HEK293 (cell line): Measurements from ENCODE around the gene ATRNL1.

ENCODE experiments used
- CTCF ChIA-PET: fragments of 350-600 bp; formaldehyde crosslinking; extraction: SDS; loops from one replicate; lab custom pipeline; 2021; ENCODE audit warnings: antibody characterized with exemption; lab: Yijun Ruan, JAX
- POLR2A ChIA-PET: fragments of 300-600 bp; formaldehyde crosslinking; extraction: SDS; loops from one replicate; lab custom pipeline; 2020; ENCODE audit warnings: antibody characterized with exemption, inconsistent platforms; lab: Yijun Ruan, JAX
- H3K27ac ChIP-seq: fragments of 200-500 bp; sonication (Bioruptor generic); 2 replicates; pipeline ENCODE4 v1.5.1; 2014; ENCODE audit warnings: low read depth, low read length, control low read depth, inconsistent platforms; ENCODE audit errors: extremely low read depth
- H3K36me3 ChIP-seq, 2 experiments: fragments of 200-500 bp in 1 of 2; sonication (Bioruptor generic) in 1 of 2; 1 replicate in 1 of 2; 2 replicates in 1 of 2; pipeline ENCODE4 v1.5.1; 2014 to 2017; ENCODE audit warnings: inconsistent platforms in 2 of 2, low read length in 2 of 2; ENCODE audit not compliant: control insufficient read depth in 2 of 2, insufficient read depth in 1 of 2
- H3K4me1 ChIP-seq: fragments of 200-500 bp; sonication (Bioruptor generic); 2 replicates; pipeline ENCODE4 v1.5.1; 2014; ENCODE audit warnings: mild to moderate bottlenecking, low read length, inconsistent platforms; ENCODE audit not compliant: control insufficient read depth, insufficient read depth
- H3K4me3 ChIP-seq: 2 replicates; pipeline ENCODE4 v1.5.1; 2011; ENCODE audit warnings: low read depth, mild to moderate bottlenecking, control low read depth, low read length, moderate library complexity
- H3K9me3 ChIP-seq: fragments of 200-500 bp; sonication (Bioruptor generic); 2 replicates; pipeline ENCODE4 v1.5.1; 2014; ENCODE audit warnings: low read depth, low read length, inconsistent platforms; ENCODE audit not compliant: control insufficient read depth, insufficient read depth
- ATF2 ChIP-seq: fragments of 450-650 bp; formaldehyde crosslinking; IDR thresholded peaks from 2 replicates; pipeline ENCODE4 v1.5.1; 2016; ENCODE audit warnings: missing biosample characterization, missing genetic modification characterization, low read depth
- BCL11A ChIP-seq: fragments of 450-650 bp; formaldehyde crosslinking; IDR thresholded peaks from 2 replicates; pipeline ENCODE4 v1.5.1; 2016; ENCODE audit warnings: low read depth, missing biosample characterization, missing genetic modification characterization
- EGR2 ChIP-seq: fragments of 450-650 bp; formaldehyde crosslinking; IDR thresholded peaks from 2 replicates; pipeline ENCODE4 v1.5.1; 2016; ENCODE audit warnings: low read depth, missing biosample characterization, missing genetic modification characterization
- GFI1B ChIP-seq: fragments of 450-650 bp; formaldehyde crosslinking; IDR thresholded peaks from 2 replicates; pipeline ENCODE4 v1.5.1; 2016; ENCODE audit warnings: missing biosample characterization, missing genetic modification characterization
- IKZF3 ChIP-seq: fragments of 450-650 bp; IDR thresholded peaks from 2 replicates; pipeline ENCODE4 v1.5.0; 2018; ENCODE audit warnings: missing biosample characterization, mild to moderate bottlenecking, missing genetic modification characterization, moderate library complexity
- PRDM4 ChIP-seq: fragments of 450-650 bp; formaldehyde crosslinking; IDR thresholded peaks from 2 replicates; pipeline ENCODE4 v1.5.1; 2017; ENCODE audit warnings: missing biosample characterization, missing genetic modification characterization
- RBAK ChIP-seq: fragments of 450-650 bp; formaldehyde crosslinking; IDR thresholded peaks from 2 replicates; pipeline ENCODE4 v1.5.1; 2016; ENCODE audit warnings: missing biosample characterization, missing genetic modification characterization
- ZBTB11 ChIP-seq: fragments of 450-650 bp; formaldehyde crosslinking; conservative IDR thresholded peaks from 2 replicates; pipeline ENCODE4 v1.5.1; 2016; ENCODE audit warnings: low read depth, missing biosample characterization, missing genetic modification characterization
- ZNF112 ChIP-seq: fragments of 450-650 bp; formaldehyde crosslinking; IDR thresholded peaks from 2 replicates; pipeline ENCODE4 v1.5.0; 2017; ENCODE audit warnings: missing biosample characterization, missing genetic modification characterization
- ZNF133 ChIP-seq: fragments of 450-650 bp; formaldehyde crosslinking; IDR thresholded peaks from 2 replicates; pipeline ENCODE4 v1.5.1; 2016; ENCODE audit warnings: missing biosample characterization, missing genetic modification characterization
- ZNF175 ChIP-seq: fragments of 450-650 bp; formaldehyde crosslinking; IDR thresholded peaks from 2 replicates; pipeline ENCODE4 v1.5.1; 2016; ENCODE audit warnings: missing biosample characterization, missing genetic modification characterization
- ZNF266 ChIP-seq: fragments of 450-650 bp; formaldehyde crosslinking; IDR thresholded peaks from 2 replicates; pipeline ENCODE4 v1.5.1; 2016; ENCODE audit warnings: missing biosample characterization, missing genetic modification characterization, low read depth
- ZNF302 ChIP-seq: fragments of 450-650 bp; formaldehyde crosslinking; IDR thresholded peaks from 2 replicates; pipeline ENCODE4 v1.5.1; 2016; ENCODE audit warnings: missing biosample characterization, missing genetic modification characterization, low read depth
- ZNF555 ChIP-seq: fragments of 450-650 bp; formaldehyde crosslinking; conservative IDR thresholded peaks from 2 replicates; pipeline ENCODE4 v1.5.1; 2017; ENCODE audit warnings: missing biosample characterization, mild to moderate bottlenecking, missing genetic modification characterization, inconsistent platforms
- ZNF558 ChIP-seq: fragments of 450-650 bp; formaldehyde crosslinking; IDR thresholded peaks from 2 replicates; pipeline ENCODE4 v1.5.1; 2016; ENCODE audit warnings: missing biosample characterization, missing genetic modification characterization
- ZNF560 ChIP-seq: fragments of 450-650 bp; formaldehyde crosslinking; IDR thresholded peaks from 2 replicates; pipeline ENCODE4 v1.5.1; 2017; ENCODE audit warnings: missing biosample characterization, missing genetic modification characterization, borderline replicate concordance
- ZNF76 ChIP-seq: fragments of 450-650 bp; formaldehyde crosslinking; IDR thresholded peaks from 2 replicates; pipeline ENCODE4; 2016; ENCODE audit warnings: low read depth, missing biosample characterization, missing genetic modification characterization, borderline replicate concordance
- ZNF792 ChIP-seq: fragments of 450-650 bp; formaldehyde crosslinking; IDR thresholded peaks from 2 replicates; pipeline ENCODE4 v1.5.1; 2016; ENCODE audit warnings: missing biosample characterization, missing genetic modification characterization

Gene ATRNL1

GRCh38 chr10:115711306-115711705 lies 618.1 kb downstream of the ATRNL1 start:
- TF ChIP-seq RBAK (tag by site-specific recombination) (no peak), ZNF266 (tag by site-specific recombination) (no peak), ZNF112 (tag by site-specific recombination) (no peak), ZNF133 (tag by site-specific recombination) (no peak), EGR2 (no peak)
- H3K4me3 ChIP-seq: no peak overlapping the region
- H3K9me3 ChIP-seq: no peaks in the 10 kb centered on the region
- no peak overlapping the region for H3K27ac ChIP-seq
- POLR2A ChIA-PET: no interaction called here
- H3K36me3 ChIP-seq: no peaks in the 10 kb centered on the region
- CTCF ChIA-PET: interaction anchor here (0.7 to 1.9 kb wide), 4 partner anchors 7 to 675 kb away, joined by 3 to 13 read pairs (median 4); no protein-coding TSS in a partner anchor
- H3K4me1 ChIP-seq: no peaks in the 10 kb centered on the region

- Histone ChIP-seq H3K36me3 (no peaks in the 10 kb centered on the region), H3K9me3 (no peaks in the 10 kb centered on the region), H3K4me1 (no peaks in the 10 kb centered on the region), H3K4me3 (no peak overlapping the region), H3K27ac (no peak overlapping the region)
- no peak for TF ChIP-seq ZNF76 (tag by site-specific recombination)
- TF ChIP-seq ZNF302: no peak
- no peak for TF ChIP-seq BCL11A
- no peak for TF ChIP-seq ZNF175
- no peak for TF ChIP-seq ZNF560
- CTCF ChIA-PET: interaction anchor here (1.2 kb wide), 1 partner anchor 9 kb away, joined by 3 read pairs; no protein-coding TSS in a partner anchor
- POLR2A ChIA-PET: no interaction called here
Measured at GRCh38 chr10:115720121-115720520, 627.0 kb downstream of the ATRNL1 start.

GRCh38 chr10:115727129-115727528 lies 634.0 kb downstream of the ATRNL1 start:
- Histone ChIP-seq H3K36me3 (no peaks in the 10 kb centered on the region), H3K27ac (no peak overlapping the region), H3K4me1 (no peaks in the 10 kb centered on the region), H3K4me3 (no peak overlapping the region), H3K9me3 (no peaks in the 10 kb centered on the region)
- ChIA-PET POLR2A (no interaction called here), CTCF (interaction anchor here (1.0 kb wide), 1 partner anchor 560 kb away, joined by 3 read pairs; no protein-coding TSS in a partner anchor)
- TF ChIP-seq ZBTB11 (tag by site-specific recombination) (no peak), GFI1B (tag by site-specific recombination) (no peak), ZNF555 (tag by site-specific recombination) (no peak)

- H3K27ac ChIP-seq: no peak overlapping the region
- POLR2A ChIA-PET: no interaction called here
- H3K4me3 ChIP-seq: no peak overlapping the region
- no peaks in the 10 kb centered on the region for H3K9me3 ChIP-seq
- CTCF ChIA-PET: no interaction called here
- no peaks in the 10 kb centered on the region for H3K36me3 ChIP-seq
- no peaks in the 10 kb centered on the region for H3K4me1 ChIP-seq
- TF ChIP-seq ZNF792 (tag by site-specific recombination) (no peak), ATF2 (peak; percentile 85), PRDM4 (no peak), ZNF558 (no peak), IKZF3 (tag by site-specific recombination) (no peak), BCL11A (no peak)
Measured at GRCh38 chr10:115744089-115744488, 650.9 kb downstream of the ATRNL1 start.
